Panc1 (cell line): ENCODE measurements around the gene NLRP7. TPM values are rescaled to one million over a fixed set of nuclear protein-coding genes. Genes with fewer than 3 reads are reported as not detected.

Experiments used
- ATAC-seq: fragments of 200-7000 bp; cut with Tn5 transposase; 2 replicates; pipeline ENCODE4 v1.9.1; 2020; ENCODE audit warnings: mild to moderate bottlenecking, moderate library complexity
- BruUV-seq: library from RNA; stranded (reverse); fragments of 400-500 nt; replicated peaks from 2 replicates; lab custom pipeline; 2021; lab: Mats Ljungman, UMichigan
- CTCF ChIA-PET: fragments of 300-600 bp; sonication (Branson Sonifier 250); formaldehyde crosslinking; loops from one replicate; lab custom pipeline; 2022; ENCODE audit warnings: antibody characterized with exemption; lab: Charles Lee
- POLR2A ChIA-PET: fragments of 300-600 bp; sonication (Branson Sonifier 250); formaldehyde crosslinking; loops from one replicate; lab custom pipeline; 2022; ENCODE audit warnings: antibody characterized with exemption; lab: Charles Lee
- DNase-seq: peaks from one replicate; pipeline ENCODE4 v3.0.0-alpha.2; 2010; ENCODE audit warnings: low read depth, low spot score
- H3K27ac ChIP-seq: 2 replicates; pipeline ENCODE4 v1.5.1; 2011; ENCODE audit warnings: mild to moderate bottlenecking, low read length, inconsistent platforms
- H3K27me3 ChIP-seq: fragments of 200-500 bp; sonication (Bioruptor generic); 2 replicates; pipeline ENCODE4 v1.6.0; 2014; ENCODE audit warnings: low read length, inconsistent platforms; ENCODE audit not compliant: control insufficient read depth, insufficient read depth
- H3K36me3 ChIP-seq: fragments of 200-500 bp; sonication (Bioruptor generic); 2 replicates; pipeline ENCODE4 v1.5.1; 2014; ENCODE audit warnings: inconsistent platforms, mild to moderate bottlenecking, low read length, moderate library complexity; ENCODE audit not compliant: control insufficient read depth, insufficient read depth
- H3K4me1 ChIP-seq: 2 replicates; pipeline ENCODE4 v1.5.1; 2011; ENCODE audit warnings: inconsistent platforms, mild to moderate bottlenecking, low read length, moderate library complexity; ENCODE audit not compliant: control insufficient read depth, insufficient read depth
- H3K4me3 ChIP-seq, 2 experiments: 2 replicates each; pipeline ENCODE4 v1.5.1; 2011 to 2012; ENCODE audit warnings: low read depth in 2 of 2, low read length in 2 of 2, mild to moderate bottlenecking in 2 of 2, inconsistent platforms in 1 of 2, moderate library complexity in 1 of 2
- H3K9me3 ChIP-seq: fragments of 200-500 bp; sonication (Bioruptor generic); 2 replicates; pipeline ENCODE4 v1.5.1; 2014; ENCODE audit warnings: low read depth, mild to moderate bottlenecking, inconsistent platforms, low read length, moderate library complexity; ENCODE audit not compliant: control insufficient read depth, insufficient read depth
- CTCF ChIP-seq: fragments of 450-650 bp; IDR thresholded peaks from 2 replicates; pipeline ENCODE4 v1.5.1; 2017; ENCODE audit warnings: mild to moderate bottlenecking
- POLR2AphosphoS5 ChIP-seq: IDR thresholded peaks from 2 replicates; pipeline ENCODE4 v1.6.1; 2012; ENCODE audit warnings: mild to moderate bottlenecking, low read depth, low read length, moderate library complexity
- REST ChIP-seq, 2 experiments: IDR thresholded peaks; 2 replicates each; pipeline ENCODE4 v1.6.1; 2011 to 2012; ENCODE audit warnings: low read depth in 2 of 2, control low read depth in 1 of 2, low read length in 1 of 2, mild to moderate bottlenecking in 1 of 2, moderate library complexity in 1 of 2; ENCODE audit not compliant: insufficient read depth in 1 of 2
- SIN3A ChIP-seq: IDR thresholded peaks from 2 replicates; pipeline ENCODE4 v1.6.1; 2012; ENCODE audit warnings: low read depth, mild to moderate bottlenecking, low read length, moderate library complexity, borderline replicate concordance; ENCODE audit not compliant: insufficient read depth
- TCF7L2 ChIP-seq: IDR thresholded peaks from 2 replicates; pipeline ENCODE4 v1.6.1; 2011; ENCODE audit warnings: mild to moderate bottlenecking, low read depth, low read length, inconsistent platforms
- in situ Hi-C: cut with HindIII; loops from 2 replicates; pipeline ENCODE4 v1.10.0; 2016; ENCODE audit warnings: low sequenced_read_pairs, low pct_unique_long_range_greater_than_20kb
- intact Hi-C: fragments of 100-400 bp; cut with micrococcal nuclease; formaldehyde crosslinking; loops from one replicate; pipeline ENCODE4 v1.10.0; 2022; ENCODE audit not compliant: unreplicated experiment
- total RNA-seq: library from RNA; stranded (reverse); gene quantifications from one replicate; pipeline ENCODE4 v1.2.1, GENCODE V29; 2021; ENCODE audit not compliant: unreplicated experiment

NLRP7 gene
- total RNA-seq, 1 experiment from 2014 or later = not detected

GRCh38 chr19:54893406-54893805, 53.9 kb downstream of the NLRP7 start:
- ChIA-PET CTCF (no interaction called here), POLR2A (interaction anchor here (0.6 kb wide), 1 partner anchor 36 kb away, joined by 4 read pairs; no protein-coding TSS in a partner anchor)
- in situ Hi-C loops = no loop called here
- no peaks in the 10 kb centered on the region for H3K36me3 ChIP-seq
- intact Hi-C loops = no loop called here
- TF ChIP-seq SIN3A (no peak), TCF7L2 (peak; percentile 64; the same call in 1 of the 2 replicates), POLR2AphosphoS5 (no peak), REST (IDR thresholded peaks at IDR 0.05; ENCODE audit: insufficient read depth in 1 of 2, low read depth in 2 of 2, low read length in 1 of 2) (no peak), CTCF (no peak)
- no peaks in the 10 kb centered on the region for H3K9me3 ChIP-seq
- no TSS peak for BruUV-seq
- no peak overlapping the region for H3K27ac ChIP-seq
- no peak overlapping the region for H3K4me3 ChIP-seq
- DNase-seq = no peak
- no peak for ATAC-seq
- no peaks in the 10 kb centered on the region; the same call in 1 of the 2 replicates for H3K4me1 ChIP-seq
- no peaks in the 10 kb centered on the region for H3K27me3 ChIP-seq

GRCh38 chr19:54889566-54889965, 57.8 kb downstream of the NLRP7 start:
- Histone ChIP-seq H3K4me3 (no peak overlapping the region), H3K36me3 (no peaks in the 10 kb centered on the region), H3K27me3 (no peaks in the 10 kb centered on the region), H3K27ac (no peak overlapping the region), H3K4me1 (no peaks in the 10 kb centered on the region; the same call in 1 of the 2 replicates), H3K9me3 (no peaks in the 10 kb centered on the region)
- CTCF ChIA-PET = no interaction called here
- DNase-seq (no peak), ATAC-seq (no peak)
- TF ChIP-seq POLR2AphosphoS5 = no peak
- TF ChIP-seq CTCF = no peak
- TF ChIP-seq SIN3A = no peak
- no peak for TF ChIP-seq REST (IDR thresholded peaks at IDR 0.05; ENCODE audit: insufficient read depth in 1 of 2, low read depth in 2 of 2, low read length in 1 of 2)
- no peak for TF ChIP-seq TCF7L2
- intact Hi-C loops (no loop called here), in situ Hi-C loops (no loop called here)
- POLR2A ChIA-PET = interaction anchor here (0.6 kb wide), 1 partner anchor 460 kb away, joined by 7 read pairs; no protein-coding TSS in a partner anchor
- BruUV-seq = no TSS peak
